Hematopoietic multipotent progenitor cell treated with erythropoietin and hydrocortisone succinate and interleukin-3 and kit ligand, for 8 days (in vitro differentiated cells): ENCODE results near the gene CHCHD3.

Source experiments
- DNase-seq: peaks from one replicate; pipeline ENCODE4 v3.0.0-alpha.2; 2015

The CHCHD3 gene

GRCh38 chr7:132800522-132800921 lies 281.4 kb downstream of the CHCHD3 start:
- DNase-seq = no peak

- no peak for DNase-seq
These were observed 282.8 kb downstream of the CHCHD3 start for GRCh38 chr7:132799081-132799413.

- no peak for DNase-seq
These were observed 284.7 kb downstream of the CHCHD3 start for GRCh38 chr7:132797152-132797551.

GRCh38 chr7:132793474-132793873 lies 288.4 kb downstream of the CHCHD3 start:
- no peak for DNase-seq

- DNase-seq = no peak
These were observed 290.9 kb downstream of the CHCHD3 start for GRCh38 chr7:132791036-132791435.

- DNase-seq = no peak
These were observed 291.8 kb downstream of the CHCHD3 start for GRCh38 chr7:132790104-132790503.

- DNase-seq = no peak
These were observed 292.6 kb downstream of the CHCHD3 start for GRCh38 chr7:132789281-132789680.

GRCh38 chr7:132785870-132786269 lies 296.0 kb downstream of the CHCHD3 start:
- no peak for DNase-seq

GRCh38 chr7:132784406-132784805 lies 297.5 kb downstream of the CHCHD3 start:
- no peak for DNase-seq

GRCh38 chr7:132783824-132784223 lies 298.1 kb downstream of the CHCHD3 start:
- DNase-seq = no peak

GRCh38 chr7:132782777-132783640 lies 298.9 kb downstream of the CHCHD3 start:
- DNase-seq = no peak

GRCh38 chr7:132780822-132781221 lies 301.1 kb downstream of the CHCHD3 start:
- DNase-seq = no peak

- DNase-seq = no peak
These were observed 302.7 kb downstream of the CHCHD3 start for GRCh38 chr7:132779164-132779563.

GRCh38 chr7:132778761-132779160 lies 303.1 kb downstream of the CHCHD3 start:
- no peak for DNase-seq

GRCh38 chr7:132777956-132778355 lies 303.9 kb downstream of the CHCHD3 start:
- no peak for DNase-seq

GRCh38 chr7:132777414-132777813 lies 304.5 kb downstream of the CHCHD3 start:
- no peak for DNase-seq

- no peak for DNase-seq
These were observed 305.8 kb downstream of the CHCHD3 start for GRCh38 chr7:132776048-132776620.

GRCh38 chr7:132773527-132773956 lies 308.3 kb downstream of the CHCHD3 start:
- DNase-seq = no peak

GRCh38 chr7:132771301-132771730 lies 310.6 kb downstream of the CHCHD3 start:
- no peak for DNase-seq

GRCh38 chr7:132770055-132770454 lies 311.8 kb downstream of the CHCHD3 start:
- DNase-seq = no peak

- DNase-seq = no peak
These were observed 312.6 kb downstream of the CHCHD3 start for GRCh38 chr7:132769280-132769679.

- DNase-seq = no peak
These were observed 313.8 kb downstream of the CHCHD3 start for GRCh38 chr7:132768099-132768498.

- no peak for DNase-seq
These were observed 314.5 kb downstream of the CHCHD3 start for GRCh38 chr7:132767378-132767777.

- no peak for DNase-seq
These were observed 315.2 kb downstream of the CHCHD3 start for GRCh38 chr7:132766660-132767059.

- DNase-seq = no peak
These were observed 316.0 kb downstream of the CHCHD3 start for GRCh38 chr7:132765861-132766260.
